GM12872 (cell line): ENCODE results near the gene MYO9A.

Experiments
- TF ChIP-seq, protein P1 (sequence below): IDR thresholded peaks from 3 replicates; pipeline ENCODE4 v1.5.1; 2011; ENCODE audit warnings: low read depth, mild to moderate bottlenecking, low read length, moderate library complexity; ENCODE audit not compliant: insufficient read depth

The MYO9A gene

DNA sequence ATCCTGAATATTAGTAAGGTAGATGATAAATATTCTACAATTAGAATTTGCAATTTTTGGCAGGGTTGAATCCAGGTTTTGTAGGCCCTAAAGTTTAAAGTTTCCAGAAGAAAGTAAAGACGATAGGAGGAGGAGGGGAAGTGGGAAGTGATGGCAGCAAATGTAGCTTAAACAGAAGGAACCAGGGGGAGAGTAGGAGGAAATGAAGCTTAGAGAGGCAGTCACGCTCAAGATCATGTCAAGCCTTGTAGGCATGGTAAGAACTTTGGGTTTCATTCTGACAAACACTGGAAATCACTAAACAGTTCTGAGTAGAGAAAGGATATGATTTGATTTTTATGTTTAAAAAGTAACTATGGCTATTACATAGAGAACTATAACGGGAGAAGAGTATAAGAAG, 243.7 kb downstream of the MYO9A start:
- TF ChIP-seq, protein P1, sequence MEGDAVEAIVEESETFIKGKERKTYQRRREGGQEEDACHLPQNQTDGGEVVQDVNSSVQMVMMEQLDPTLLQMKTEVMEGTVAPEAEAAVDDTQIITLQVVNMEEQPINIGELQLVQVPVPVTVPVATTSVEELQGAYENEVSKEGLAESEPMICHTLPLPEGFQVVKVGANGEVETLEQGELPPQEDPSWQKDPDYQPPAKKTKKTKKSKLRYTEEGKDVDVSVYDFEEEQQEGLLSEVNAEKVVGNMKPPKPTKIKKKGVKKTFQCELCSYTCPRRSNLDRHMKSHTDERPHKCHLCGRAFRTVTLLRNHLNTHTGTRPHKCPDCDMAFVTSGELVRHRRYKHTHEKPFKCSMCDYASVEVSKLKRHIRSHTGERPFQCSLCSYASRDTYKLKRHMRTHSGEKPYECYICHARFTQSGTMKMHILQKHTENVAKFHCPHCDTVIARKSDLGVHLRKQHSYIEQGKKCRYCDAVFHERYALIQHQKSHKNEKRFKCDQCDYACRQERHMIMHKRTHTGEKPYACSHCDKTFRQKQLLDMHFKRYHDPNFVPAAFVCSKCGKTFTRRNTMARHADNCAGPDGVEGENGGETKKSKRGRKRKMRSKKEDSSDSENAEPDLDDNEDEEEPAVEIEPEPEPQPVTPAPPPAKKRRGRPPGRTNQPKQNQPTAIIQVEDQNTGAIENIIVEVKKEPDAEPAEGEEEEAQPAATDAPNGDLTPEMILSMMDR, result no peak

DNA sequence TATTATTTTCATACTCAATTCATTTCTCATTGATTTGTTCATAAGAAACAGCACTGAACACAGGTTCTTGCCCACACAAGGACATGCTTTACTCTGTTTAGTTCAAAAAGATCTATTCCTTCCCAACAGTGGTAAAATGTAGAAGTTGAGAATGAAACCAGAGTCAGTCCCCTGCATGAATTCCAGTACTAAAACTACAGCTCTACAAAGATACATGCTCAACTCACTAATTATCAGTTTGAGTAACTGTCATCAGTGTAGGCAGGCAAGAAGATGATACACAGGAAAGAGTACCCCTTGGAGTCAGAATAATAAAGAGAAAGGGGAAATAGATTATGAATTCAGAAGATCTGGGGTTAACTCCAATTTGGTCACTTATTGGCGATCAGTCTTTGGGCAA, 264.4 kb downstream of the MYO9A start:
- TF ChIP-seq, protein P1, result no peak

DNA sequence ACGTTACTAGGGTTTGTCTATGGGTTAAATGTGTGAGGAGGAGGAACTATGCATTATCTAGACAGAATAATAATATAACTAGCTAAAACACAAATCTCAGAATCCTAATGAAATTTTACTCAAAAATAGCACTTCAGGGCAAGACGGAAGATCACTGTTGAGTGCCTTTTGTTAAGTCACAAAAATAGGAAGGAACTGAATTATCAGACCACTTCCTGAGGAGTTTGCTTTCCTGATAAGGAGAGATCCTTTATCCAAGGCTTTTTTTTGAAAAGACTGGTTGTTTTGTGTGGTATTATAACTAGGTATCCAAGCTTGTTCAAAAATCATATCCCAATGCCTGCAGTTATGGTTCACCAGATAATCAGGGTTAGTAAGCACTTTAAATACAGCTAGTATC, 273.0 kb downstream of the MYO9A start:
- TF ChIP-seq, protein P1, result no peak

DNA sequence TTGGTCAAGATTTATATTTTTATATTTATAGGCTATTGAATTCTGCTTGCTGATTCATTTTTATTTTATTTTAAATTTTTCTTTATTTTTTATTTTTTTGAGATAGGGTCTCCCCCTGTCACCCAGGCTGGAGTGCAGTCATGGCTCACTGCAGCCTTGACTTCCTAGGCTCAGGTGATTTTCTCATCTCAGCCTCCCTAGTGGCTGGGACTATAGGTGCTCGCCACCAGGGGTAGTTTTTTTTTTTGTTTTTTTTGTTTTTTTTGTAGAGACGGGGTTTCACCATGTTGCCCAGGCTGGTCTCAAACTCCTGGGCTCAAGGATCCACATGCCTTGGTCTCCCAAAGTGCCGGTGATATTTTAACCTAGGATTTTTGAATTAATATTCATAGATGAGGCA, 276.4 kb downstream of the MYO9A start:
- TF ChIP-seq, protein P1, result no peak

DNA sequence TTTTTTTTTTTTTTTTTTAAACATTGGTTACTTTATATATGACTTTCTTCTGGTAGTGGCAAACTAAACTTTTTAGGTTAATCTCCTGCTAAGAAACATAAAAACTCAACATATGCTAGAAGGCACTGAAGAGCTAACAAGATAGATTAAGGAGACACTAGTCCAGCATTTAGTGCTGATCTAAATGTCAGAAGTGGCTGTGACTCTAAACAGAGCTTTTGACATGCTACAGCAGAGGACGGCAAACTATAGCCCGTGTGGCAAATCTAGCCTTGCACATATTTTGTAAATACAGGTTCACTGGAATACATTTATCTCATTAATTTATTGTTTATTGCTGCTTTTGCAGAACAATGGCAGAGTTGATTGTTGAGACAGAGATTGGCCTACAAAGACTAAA, 287.0 kb downstream of the MYO9A start:
- TF ChIP-seq, protein P1, result no peak

DNA sequence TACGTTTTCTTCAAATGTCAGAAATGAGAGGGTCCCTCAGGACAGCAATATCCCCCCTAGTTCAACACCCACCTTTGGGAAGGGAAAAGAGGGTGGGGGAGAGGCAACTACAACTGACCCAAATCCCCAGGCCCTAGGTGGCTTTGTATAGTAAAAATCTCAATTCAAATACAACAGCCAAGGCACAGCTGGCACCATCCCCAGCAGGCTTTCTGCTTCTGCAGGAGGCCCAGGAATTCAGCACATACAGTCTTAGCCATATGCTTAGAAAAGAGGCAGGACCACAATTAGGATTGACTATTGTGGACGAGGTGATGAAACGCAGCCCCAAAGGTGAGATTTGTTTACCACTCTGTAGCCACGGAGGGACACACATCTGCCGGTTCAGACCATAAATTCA, 291.8 kb downstream of the MYO9A start:
- TF ChIP-seq, protein P1, result no peak

DNA sequence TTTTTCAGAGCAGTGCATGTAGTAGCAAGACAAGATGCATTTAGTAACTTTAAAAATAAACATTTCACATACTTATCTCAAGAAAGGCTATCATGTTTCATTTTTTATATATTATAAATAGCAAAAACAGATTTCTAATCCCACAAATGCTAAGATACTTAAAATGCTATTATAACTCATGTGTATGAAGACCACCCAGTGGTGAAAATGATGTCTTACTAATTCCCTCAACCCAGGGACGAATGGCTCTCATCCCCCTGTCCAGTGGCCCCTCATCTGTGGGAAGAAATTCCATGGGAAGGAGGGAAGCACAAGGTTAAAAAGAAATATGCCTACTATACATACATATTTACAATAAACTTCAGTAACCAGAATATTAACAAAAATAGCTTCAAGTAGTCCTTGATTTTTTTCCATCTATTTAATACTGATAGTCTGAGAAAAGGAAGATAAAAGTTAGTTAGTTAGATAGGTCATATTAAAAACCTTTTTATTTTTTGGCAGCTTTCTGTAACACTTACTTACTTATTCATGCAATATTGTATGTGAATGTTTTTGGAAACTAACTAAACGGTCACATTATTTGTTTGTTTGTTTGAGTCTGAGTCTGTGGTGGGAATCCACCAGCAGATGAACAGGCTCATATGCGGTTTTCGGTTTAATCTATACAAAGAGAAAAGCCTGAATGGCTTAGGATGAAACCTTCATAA, 292.8 kb downstream of the MYO9A start:
- TF ChIP-seq, protein P1, result no peak

DNA sequence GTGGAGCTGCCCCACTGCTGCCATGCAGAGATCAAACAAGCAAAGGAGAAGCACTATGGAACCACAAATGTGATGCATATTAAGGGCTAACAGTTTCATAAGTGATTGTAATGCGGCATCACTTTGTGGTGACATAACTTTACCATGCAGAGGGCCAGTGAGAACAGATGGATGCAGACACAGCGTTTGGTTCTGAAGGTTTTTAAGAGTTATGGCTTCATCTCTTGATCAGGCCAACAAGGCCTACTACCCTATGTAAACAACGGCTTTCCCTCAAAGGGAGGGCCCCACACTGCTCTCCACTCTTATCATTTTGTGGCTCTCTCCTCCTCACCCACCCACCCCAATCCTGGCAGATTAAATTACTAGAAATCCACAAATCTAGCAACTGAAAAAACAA, 294.1 kb downstream of the MYO9A start:
- TF ChIP-seq, protein P1, result no peak
